Measurements from ENCODE around the gene ENG.

The ENG gene

DNA sequence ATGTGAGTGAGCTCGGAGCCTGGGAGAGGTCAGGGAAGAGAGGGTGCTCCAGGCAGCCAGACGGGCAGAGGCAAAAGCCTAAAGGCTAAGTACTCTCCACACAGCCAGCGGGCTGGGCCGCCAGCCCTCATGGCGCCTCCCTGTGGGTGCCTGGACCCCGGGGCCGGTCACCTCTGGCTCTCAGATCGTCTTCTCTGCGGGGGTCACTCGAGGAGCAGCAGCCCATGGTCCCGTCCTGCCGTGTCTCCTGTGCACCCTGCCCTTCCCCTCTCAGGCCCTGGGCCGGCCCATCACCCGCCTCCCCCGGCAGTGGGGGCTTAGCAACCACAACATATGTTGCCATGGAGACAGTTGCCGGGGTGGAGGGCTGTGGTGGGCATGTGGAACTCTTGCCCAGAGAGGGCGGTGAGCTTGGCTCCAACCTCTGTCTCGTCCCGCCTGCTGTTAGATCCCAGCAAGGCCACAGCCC lies 18.8 kb upstream of the ENG start:
- no peaks in the 10 kb centered on the region; the same call in 1 of the 2 replicates for H4K20me1 ChIP-seq (ENCODE audit: insufficient read depth, low read length)
- H3K9ac ChIP-seq (ENCODE audit: low read depth, low read length): no peak overlapping the region
- H3K9me3 ChIP-seq (ENCODE audit: insufficient read depth, low read length, severe bottlenecking): no peaks in the 10 kb centered on the region
- H3K79me2 ChIP-seq (ENCODE audit: insufficient read depth, low read length): no peaks in the 10 kb centered on the region
- ATAC-seq (ENCODE audit: insufficient read depth, low read depth): no peak
- no peaks in the 10 kb centered on the region for H3K4me1 ChIP-seq (ENCODE audit: insufficient read depth, low read length)
- no peak overlapping the region for H3K4me3 ChIP-seq (ENCODE audit: low read depth in 1 of 2, low read length in 2 of 2)
- H3K4me2 ChIP-seq (ENCODE audit: insufficient read depth, low read length): no peak overlapping the region
- H3K27me3 ChIP-seq (ENCODE audit: insufficient read depth, low read length, poor library complexity): no peaks in the 10 kb centered on the region
- no peak overlapping the region for H2AFZ ChIP-seq (ENCODE audit: low read depth, low read length)
- no peak overlapping the region for H3K27ac ChIP-seq (ENCODE audit: low read length)
- no peaks in the 10 kb centered on the region for H3K36me3 ChIP-seq (ENCODE audit: insufficient read depth, low read length)
- TF ChIP-seq, protein P1, sequence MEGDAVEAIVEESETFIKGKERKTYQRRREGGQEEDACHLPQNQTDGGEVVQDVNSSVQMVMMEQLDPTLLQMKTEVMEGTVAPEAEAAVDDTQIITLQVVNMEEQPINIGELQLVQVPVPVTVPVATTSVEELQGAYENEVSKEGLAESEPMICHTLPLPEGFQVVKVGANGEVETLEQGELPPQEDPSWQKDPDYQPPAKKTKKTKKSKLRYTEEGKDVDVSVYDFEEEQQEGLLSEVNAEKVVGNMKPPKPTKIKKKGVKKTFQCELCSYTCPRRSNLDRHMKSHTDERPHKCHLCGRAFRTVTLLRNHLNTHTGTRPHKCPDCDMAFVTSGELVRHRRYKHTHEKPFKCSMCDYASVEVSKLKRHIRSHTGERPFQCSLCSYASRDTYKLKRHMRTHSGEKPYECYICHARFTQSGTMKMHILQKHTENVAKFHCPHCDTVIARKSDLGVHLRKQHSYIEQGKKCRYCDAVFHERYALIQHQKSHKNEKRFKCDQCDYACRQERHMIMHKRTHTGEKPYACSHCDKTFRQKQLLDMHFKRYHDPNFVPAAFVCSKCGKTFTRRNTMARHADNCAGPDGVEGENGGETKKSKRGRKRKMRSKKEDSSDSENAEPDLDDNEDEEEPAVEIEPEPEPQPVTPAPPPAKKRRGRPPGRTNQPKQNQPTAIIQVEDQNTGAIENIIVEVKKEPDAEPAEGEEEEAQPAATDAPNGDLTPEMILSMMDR (IDR thresholded peaks at IDR 0.05; ENCODE audit: borderline replicate concordance, extremely low read depth, low read length, poor library complexity, severe bottlenecking): no peak
- TF ChIP-seq EZH2 (IDR thresholded peaks at IDR 0.05; ENCODE audit: borderline replicate concordance, low read depth, low read length, severe bottlenecking): no peak
- no peak for DNase-seq

DNA sequence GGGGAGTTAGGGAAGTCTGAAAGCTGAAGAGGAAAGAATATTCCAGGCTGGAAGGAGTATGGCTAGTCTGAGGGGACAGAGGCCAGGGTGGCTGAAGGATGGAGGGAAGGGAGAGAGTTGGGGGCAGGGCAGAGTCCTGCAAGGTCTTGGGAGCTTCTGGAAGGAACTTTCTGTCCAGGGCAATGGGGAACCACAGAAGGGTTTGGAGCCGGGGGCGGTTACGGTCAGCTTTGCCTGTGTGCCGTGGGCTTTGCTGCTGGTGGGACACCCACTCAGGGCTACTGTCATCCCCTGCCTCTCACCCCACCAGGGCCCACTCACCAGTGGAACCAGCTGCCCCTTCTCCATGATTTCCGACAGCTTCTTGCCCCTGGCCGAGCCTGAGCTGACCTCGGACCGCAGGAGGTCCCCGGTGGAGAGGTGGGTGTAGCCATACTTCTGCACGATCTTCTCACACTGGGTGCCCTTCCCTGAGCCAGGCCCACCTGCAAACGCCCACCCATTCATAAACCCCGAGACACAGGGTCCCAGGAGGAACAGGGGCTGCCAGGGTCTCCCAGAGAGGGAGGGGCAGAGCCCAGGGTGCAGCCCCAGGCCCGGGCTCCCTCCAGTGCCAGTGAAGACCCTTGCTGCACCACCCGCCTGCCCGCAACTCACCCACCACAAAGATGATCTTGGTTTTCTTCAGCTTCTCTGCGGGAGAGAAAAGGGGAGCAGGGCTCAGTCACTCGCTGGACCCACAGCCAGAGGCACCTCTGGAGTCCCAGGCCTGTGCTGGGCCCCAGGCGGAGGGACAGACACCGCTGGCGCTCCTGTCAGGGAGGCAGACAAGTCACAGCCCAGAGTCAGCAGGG lies 18.1 kb upstream of the ENG start:
- Histone ChIP-seq H4K20me1 (ENCODE audit: insufficient read depth, low read length) (no peaks in the 10 kb centered on the region; the same call in 1 of the 2 replicates), H3K27me3 (ENCODE audit: insufficient read depth, low read length, poor library complexity) (no peaks in the 10 kb centered on the region), H3K9ac (ENCODE audit: low read depth, low read length) (no peak overlapping the region), H3K4me2 (ENCODE audit: insufficient read depth, low read length) (no peak overlapping the region), H3K4me3 (ENCODE audit: low read depth in 1 of 2, low read length in 2 of 2) (no peak overlapping the region), H3K36me3 (ENCODE audit: insufficient read depth, low read length) (no peaks in the 10 kb centered on the region), H3K4me1 (ENCODE audit: insufficient read depth, low read length) (no peaks in the 10 kb centered on the region), H3K27ac (ENCODE audit: low read length) (no peak overlapping the region), H2AFZ (ENCODE audit: low read depth, low read length) (no peak overlapping the region), H3K79me2 (ENCODE audit: insufficient read depth, low read length) (no peaks in the 10 kb centered on the region), H3K9me3 (ENCODE audit: insufficient read depth, low read length, severe bottlenecking) (no peaks in the 10 kb centered on the region)
- TF ChIP-seq, protein P1 (IDR thresholded peaks at IDR 0.05; ENCODE audit: borderline replicate concordance, extremely low read depth, low read length, poor library complexity, severe bottlenecking): no peak
- TF ChIP-seq EZH2 (IDR thresholded peaks at IDR 0.05; ENCODE audit: borderline replicate concordance, low read depth, low read length, severe bottlenecking): no peak
- ATAC-seq (ENCODE audit: insufficient read depth, low read depth): no peak
- no peak for DNase-seq

DNA sequence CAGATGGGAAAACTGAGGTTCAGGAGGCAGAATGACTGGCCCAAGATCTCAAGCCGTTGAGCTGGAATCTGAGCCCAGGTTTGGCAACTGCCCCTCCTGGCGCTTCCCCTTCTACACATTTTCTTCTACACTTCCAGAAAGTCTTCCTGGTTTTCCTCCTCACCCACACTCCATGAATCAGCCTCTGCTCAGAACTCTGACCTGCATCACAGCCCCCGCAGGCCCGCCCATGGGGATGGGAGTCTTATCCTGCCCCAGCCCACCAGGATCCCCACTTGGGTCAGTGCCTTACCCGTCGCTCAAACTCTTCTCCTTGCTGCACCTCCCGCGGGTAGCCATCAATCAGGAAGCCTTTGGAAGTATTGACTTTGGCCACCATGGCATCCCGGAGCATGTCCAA lies 17.1 kb upstream of the ENG start:
- no peaks in the 10 kb centered on the region for H3K4me1 ChIP-seq (ENCODE audit: insufficient read depth, low read length)
- TF ChIP-seq, protein P1 (IDR thresholded peaks at IDR 0.05; ENCODE audit: borderline replicate concordance, extremely low read depth, low read length, poor library complexity, severe bottlenecking): no peak
- no peak for TF ChIP-seq EZH2 (IDR thresholded peaks at IDR 0.05; ENCODE audit: borderline replicate concordance, low read depth, low read length, severe bottlenecking)

More for the DNA sequence above, 17.1 kb upstream of the ENG start:
- no peak overlapping the region for H3K27ac ChIP-seq (ENCODE audit: low read length)
- no peaks in the 10 kb centered on the region for H3K79me2 ChIP-seq (ENCODE audit: insufficient read depth, low read length)
- ATAC-seq (ENCODE audit: insufficient read depth, low read depth) (no peak), DNase-seq (no peak)
- H3K36me3 ChIP-seq (ENCODE audit: insufficient read depth, low read length): no peaks in the 10 kb centered on the region
- H4K20me1 ChIP-seq (ENCODE audit: insufficient read depth, low read length): no peaks in the 10 kb centered on the region; the same call in 1 of the 2 replicates
- H3K9me3 ChIP-seq (ENCODE audit: insufficient read depth, low read length, severe bottlenecking): no peaks in the 10 kb centered on the region
- H3K4me3 ChIP-seq (ENCODE audit: low read depth in 1 of 2, low read length in 2 of 2): no peak overlapping the region
- no peak overlapping the region for H3K9ac ChIP-seq (ENCODE audit: low read depth, low read length)
- H3K27me3 ChIP-seq (ENCODE audit: insufficient read depth, low read length, poor library complexity): no peaks in the 10 kb centered on the region
- no peak overlapping the region for H2AFZ ChIP-seq (ENCODE audit: low read depth, low read length)
- H3K4me2 ChIP-seq (ENCODE audit: insufficient read depth, low read length): no peak overlapping the region

All from DND-41 (cell line).